Lower lobe of right lung (tissue), 2 donors: Measurements from ENCODE around the gene VCL. TPM values are rescaled to one million over a fixed set of nuclear protein-coding genes. Genes with fewer than 3 reads are reported as not detected.

ENCODE experiments used
- ATAC-seq, 2 donors: fragments of 200-7000 bp; cut with Tn5 transposase; one replicate each; pipeline ENCODE4 v1.9.1; 2020 to 2022; ENCODE audit warnings: mild to moderate bottlenecking in 2 of 2, moderate library complexity in 2 of 2
- DNase-seq: peaks from one replicate; pipeline ENCODE4 v3.0.0-alpha.2; 2020
- H3K27ac ChIP-seq: fragments of 200-600 bp; one replicate; pipeline ENCODE4 v1.8.0; 2022
- H3K27me3 ChIP-seq: fragments of 200-600 bp; one replicate; pipeline ENCODE4 v1.8.0; 2022; ENCODE audit warnings: low read depth
- H3K36me3 ChIP-seq: fragments of 200-600 bp; one replicate; pipeline ENCODE4 v1.8.0; 2022; ENCODE audit warnings: mild to moderate bottlenecking
- H3K4me1 ChIP-seq: fragments of 200-600 bp; one replicate; pipeline ENCODE4 v1.8.0; 2022
- H3K4me3 ChIP-seq: fragments of 200-600 bp; one replicate; pipeline ENCODE4 v1.8.0; 2022; ENCODE audit warnings: mild to moderate bottlenecking
- H3K9me3 ChIP-seq: fragments of 200-600 bp; one replicate; pipeline ENCODE4 v1.8.0; 2022
- intact Hi-C: fragments of 100-400 bp; cut with DNase I; formaldehyde crosslinking; loops from one replicate; pipeline ENCODE4 v1.11.0; 2022
- total RNA-seq: library from RNA; stranded (reverse); fragmentation: NEBNext Ultra II Directional; extraction: Animal tissue kit (Norgen Biotek cat#: 25700); gene quantifications from one replicate; pipeline ENCODE4 v1.2.1, GENCODE V29; 2021
- TF ChIP-seq, protein P1 (sequence below): fragments of 200-600 bp; IDR thresholded peaks from one replicate; pipeline ENCODE4 v1.8.0; 2022; ENCODE audit warnings: antibody characterized with exemption, mild to moderate bottlenecking
- donor health status: DM: no; HTN: yes; CAD: no; lungs with severe emphysema.

The VCL gene
- total RNA-seq, 1 donor from 2014 or later = 106 TPM

DNA sequence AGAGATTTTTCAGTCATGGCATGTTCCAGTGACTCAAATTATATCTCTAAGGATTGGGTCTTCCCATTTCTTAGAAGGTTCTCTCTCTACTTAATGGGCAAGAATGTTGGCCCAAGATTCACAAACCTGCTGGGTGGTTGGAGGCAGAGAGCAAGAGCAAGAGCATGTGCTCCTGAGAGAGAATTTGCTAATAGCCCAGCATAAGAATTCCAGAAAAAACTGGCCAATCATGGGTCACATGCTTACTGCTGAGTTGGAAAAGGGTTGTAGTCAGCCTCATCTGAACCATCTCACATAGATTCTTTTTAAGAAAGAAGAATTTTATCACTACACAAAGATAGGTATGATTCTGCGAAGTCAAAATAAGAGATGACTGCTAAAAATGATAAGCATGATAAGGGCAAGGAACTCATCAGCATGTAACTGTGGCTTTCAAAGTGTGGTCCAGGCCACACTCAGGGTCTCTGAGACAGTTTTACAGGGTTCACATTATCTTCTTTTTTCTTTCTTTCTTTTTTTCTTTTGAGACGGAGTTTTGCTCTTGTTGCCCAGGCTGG lies 8.2 kb upstream of the VCL start:
- TF ChIP-seq, protein P1, sequence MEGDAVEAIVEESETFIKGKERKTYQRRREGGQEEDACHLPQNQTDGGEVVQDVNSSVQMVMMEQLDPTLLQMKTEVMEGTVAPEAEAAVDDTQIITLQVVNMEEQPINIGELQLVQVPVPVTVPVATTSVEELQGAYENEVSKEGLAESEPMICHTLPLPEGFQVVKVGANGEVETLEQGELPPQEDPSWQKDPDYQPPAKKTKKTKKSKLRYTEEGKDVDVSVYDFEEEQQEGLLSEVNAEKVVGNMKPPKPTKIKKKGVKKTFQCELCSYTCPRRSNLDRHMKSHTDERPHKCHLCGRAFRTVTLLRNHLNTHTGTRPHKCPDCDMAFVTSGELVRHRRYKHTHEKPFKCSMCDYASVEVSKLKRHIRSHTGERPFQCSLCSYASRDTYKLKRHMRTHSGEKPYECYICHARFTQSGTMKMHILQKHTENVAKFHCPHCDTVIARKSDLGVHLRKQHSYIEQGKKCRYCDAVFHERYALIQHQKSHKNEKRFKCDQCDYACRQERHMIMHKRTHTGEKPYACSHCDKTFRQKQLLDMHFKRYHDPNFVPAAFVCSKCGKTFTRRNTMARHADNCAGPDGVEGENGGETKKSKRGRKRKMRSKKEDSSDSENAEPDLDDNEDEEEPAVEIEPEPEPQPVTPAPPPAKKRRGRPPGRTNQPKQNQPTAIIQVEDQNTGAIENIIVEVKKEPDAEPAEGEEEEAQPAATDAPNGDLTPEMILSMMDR = no peak

DNA sequence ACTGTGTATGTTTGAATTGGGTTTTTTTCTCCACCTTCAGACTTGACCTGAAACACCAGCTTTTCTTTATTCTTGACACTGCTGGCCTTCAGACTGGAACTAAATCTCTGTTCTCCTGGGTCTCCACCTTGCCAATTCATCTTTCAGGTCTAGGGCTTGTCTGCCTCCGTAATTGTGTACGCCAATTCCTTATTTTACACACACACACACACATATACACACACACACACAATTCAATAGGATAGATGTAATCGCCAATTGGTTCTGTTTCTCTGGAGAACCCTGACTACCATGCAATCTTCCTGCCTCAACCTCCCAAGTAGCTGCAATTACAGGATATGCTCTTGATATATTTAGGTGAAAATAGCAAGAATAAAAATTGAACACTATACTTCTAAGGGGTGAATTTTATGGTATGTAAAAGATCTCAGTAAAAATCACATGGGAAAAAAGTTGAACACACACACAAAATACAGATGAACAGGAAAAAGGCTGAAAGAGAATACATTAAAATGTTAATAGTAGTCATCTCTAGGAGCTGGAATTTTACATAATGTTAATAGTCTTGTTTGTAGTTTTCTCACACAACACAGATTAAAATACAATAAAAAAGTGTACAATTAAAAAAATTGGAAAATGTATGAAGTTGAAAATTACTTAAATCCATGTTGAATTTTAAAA lies 6.6 kb upstream of the VCL start:
- Histone ChIP-seq H3K27me3 (no peaks in the 10 kb centered on the region), H3K9me3 (no peaks in the 10 kb centered on the region), H3K4me3 (no peak overlapping the region), H3K36me3 (no peaks in the 10 kb centered on the region), H3K27ac (no peak overlapping the region), H3K4me1 (no peaks in the 10 kb centered on the region)
- intact Hi-C loops = no loop called here
- no peak for DNase-seq
- ATAC-seq = no peak
- TF ChIP-seq, protein P1 = no peak

More for the DNA sequence above, 8.2 kb upstream of the VCL start:
- no peak overlapping the region for H3K4me3 ChIP-seq
- H3K27me3 ChIP-seq = no peaks in the 10 kb centered on the region
- H3K9me3 ChIP-seq = no peaks in the 10 kb centered on the region
- no peak for ATAC-seq
- intact Hi-C loops = no loop called here
- H3K36me3 ChIP-seq = no peaks in the 10 kb centered on the region
- no peaks in the 10 kb centered on the region for H3K4me1 ChIP-seq
- DNase-seq = no peak
- H3K27ac ChIP-seq = no peak overlapping the region

DNA sequence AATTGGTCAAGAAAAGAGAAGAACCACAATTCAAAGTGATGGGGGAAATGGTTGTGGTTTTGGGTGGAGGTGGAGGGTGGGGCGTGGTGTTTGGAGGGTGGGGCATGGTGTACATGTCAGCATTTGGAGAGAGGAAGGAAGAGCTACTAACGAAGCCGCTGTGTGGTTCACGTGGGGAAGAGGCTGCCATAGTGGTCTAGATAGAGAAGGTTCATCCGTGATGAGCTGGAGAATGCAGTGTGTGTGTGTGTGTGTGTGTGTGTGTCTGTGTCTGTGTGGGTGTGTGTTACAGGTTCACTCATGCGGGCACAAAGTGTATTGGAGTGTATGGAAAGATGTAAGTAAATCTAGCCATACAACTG lies 6.1 kb upstream of the VCL start:
- peak overlapping the region; percentile 32 for H3K27ac ChIP-seq
- no peak overlapping the region for H3K4me3 ChIP-seq
- no peaks in the 10 kb centered on the region for H3K9me3 ChIP-seq
- H3K4me1 ChIP-seq = no peaks in the 10 kb centered on the region
- no peaks in the 10 kb centered on the region for H3K36me3 ChIP-seq
- TF ChIP-seq, protein P1 = no peak
- no peaks in the 10 kb centered on the region for H3K27me3 ChIP-seq
- DNase-seq = peak; percentile 71
- intact Hi-C loops = no loop called here
- peak; percentile 90 to 92 for ATAC-seq

DNA sequence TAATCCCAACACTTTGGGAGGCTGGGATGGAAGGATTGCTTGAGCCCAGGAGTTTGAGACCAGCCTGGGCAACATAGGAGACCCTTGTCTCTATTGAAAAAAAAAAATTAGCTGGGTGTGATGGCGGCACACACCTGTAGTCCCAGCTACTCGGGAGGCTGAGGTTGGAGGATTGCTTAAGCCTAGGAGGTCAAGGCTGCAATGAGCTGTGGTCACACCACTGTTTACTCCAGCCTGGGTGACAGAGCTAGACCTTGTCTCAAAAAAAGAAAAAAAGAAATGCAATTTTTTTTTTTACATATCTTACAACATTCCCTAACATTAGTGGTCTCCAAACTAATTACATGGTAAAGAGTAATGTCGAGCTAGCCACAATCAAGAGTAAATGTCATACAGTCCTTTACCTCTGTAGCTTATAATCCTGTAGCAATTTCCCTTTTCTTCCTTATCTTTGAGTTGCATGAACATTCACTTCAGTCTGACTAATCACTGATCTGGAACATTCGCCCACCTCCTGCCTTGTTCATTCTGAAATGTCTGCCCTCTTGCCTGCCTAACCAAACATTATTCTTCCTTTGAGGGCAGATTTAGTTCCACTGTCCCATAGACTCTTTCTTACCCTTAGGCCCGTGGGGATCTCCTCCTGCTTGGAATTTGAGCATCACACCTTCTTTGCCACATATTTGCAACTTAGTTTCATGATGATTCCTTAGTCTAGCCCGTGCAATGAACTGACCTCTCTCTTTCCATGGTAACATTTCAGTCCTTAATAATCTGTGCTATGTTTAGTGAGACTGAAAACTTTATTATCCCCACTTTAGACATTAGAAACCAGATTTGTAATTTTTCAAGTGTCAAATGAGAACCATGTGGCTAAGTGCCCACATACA lies 4.8 kb upstream of the VCL start:
- Histone ChIP-seq H3K9me3 (no peaks in the 10 kb centered on the region), H3K4me3 (no peak overlapping the region), H3K27ac (no peak overlapping the region), H3K27me3 (no peaks in the 10 kb centered on the region), H3K36me3 (no peaks in the 10 kb centered on the region), H3K4me1 (peaks cover 5% of the 10 kb centered on the region)
- TF ChIP-seq, protein P1 = no peak
- DNase-seq (no peak), ATAC-seq (no peak)
- intact Hi-C loops = no loop called here

DNA sequence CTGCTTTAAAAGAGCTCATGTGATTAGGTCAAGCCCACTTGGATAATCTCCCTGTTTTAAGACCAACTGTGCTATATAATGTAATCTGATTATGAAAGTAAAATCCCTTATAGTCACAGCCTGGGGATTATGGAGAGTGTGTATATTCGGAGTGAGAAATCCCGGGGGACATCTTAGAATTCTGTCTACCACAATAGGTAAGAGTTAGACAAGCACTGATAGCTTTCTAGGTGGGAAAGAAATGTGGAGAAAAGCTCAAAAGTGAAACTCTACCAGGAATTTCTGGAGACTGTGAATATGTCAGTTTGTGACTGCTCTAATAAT lies 2.9 kb upstream of the VCL start:
- H3K27me3 ChIP-seq = no peaks in the 10 kb centered on the region
- no peak overlapping the region for H3K27ac ChIP-seq
- ATAC-seq = no peak
- H3K4me1 ChIP-seq = peaks cover 17% of the 10 kb centered on the region
- H3K9me3 ChIP-seq = no peaks in the 10 kb centered on the region
- no peak overlapping the region for H3K4me3 ChIP-seq
- DNase-seq = no peak
- H3K36me3 ChIP-seq = no peaks in the 10 kb centered on the region
- TF ChIP-seq, protein P1 = no peak
- intact Hi-C loops = no loop called here
